Measurements from ENCODE around the gene TRAPPC3L.

Gene TRAPPC3L

GRCh38 chr6:116545651-116546050 lies at the start of gene TRAPPC3L:
Gene TRAPPC3L, minus strand, starts transcription at chr6:116545684. Its CDS starts 170 bp downstream, at chr6:116545514.
- peak within 1 kb of the TSS; percentile 85 for H3K27ac ChIP-seq
- no peaks in the 10 kb centered on the region for H3K9me3 ChIP-seq (ENCODE audit: control insufficient read depth, low read length)
- peak within 1 kb of the TSS; percentile 34 for H3K4me3 ChIP-seq (ENCODE audit: low read depth, low read length)
- TF ChIP-seq CTCF (IDR thresholded peaks at IDR 0.05): no peak
- H3K36me3 ChIP-seq (ENCODE audit: control insufficient read depth, insufficient read depth, low read length): no peaks in the 10 kb centered on the region
- H3K27me3 ChIP-seq (ENCODE audit: control insufficient read depth, insufficient read depth, low read length): no peaks in the 10 kb centered on the region
- peaks cover 23% of the 10 kb centered on the region for H3K4me1 ChIP-seq
- peak within 1 kb of the TSS; percentile 79 for H2AFZ ChIP-seq
- H3K79me2 ChIP-seq: no peaks in the 10 kb centered on the region
- H3K4me2 ChIP-seq (ENCODE audit: low read length): peak within 1 kb of the TSS; percentile 37
- H3K9ac ChIP-seq: no peak within 1 kb of the TSS

GRCh38 chr6:116595247-116595646 lies 49.8 kb upstream of the TRAPPC3L start:
- Histone ChIP-seq H3K79me2 (no peaks in the 10 kb centered on the region), H2AFZ (no peak overlapping the region), H3K9ac (no peak overlapping the region), H3K4me2 (ENCODE audit: low read length) (no peak overlapping the region), H3K9me3 (ENCODE audit: control insufficient read depth, low read length) (no peaks in the 10 kb centered on the region), H3K4me3 (ENCODE audit: low read depth, low read length) (no peak overlapping the region), H3K4me1 (no peaks in the 10 kb centered on the region), H3K27ac (no peak overlapping the region), H3K27me3 (ENCODE audit: control insufficient read depth, insufficient read depth, low read length) (no peaks in the 10 kb centered on the region), H3K36me3 (ENCODE audit: control insufficient read depth, insufficient read depth, low read length) (no peaks in the 10 kb centered on the region)
- TF ChIP-seq CTCF (IDR thresholded peaks at IDR 0.05): no peak

- no peak overlapping the region for H3K9ac ChIP-seq
- H3K4me1 ChIP-seq: peaks cover 2% of the 10 kb centered on the region
- H3K9me3 ChIP-seq (ENCODE audit: control insufficient read depth, low read length): no peaks in the 10 kb centered on the region
- no peak overlapping the region for H3K4me2 ChIP-seq (ENCODE audit: low read length)
- H3K36me3 ChIP-seq (ENCODE audit: control insufficient read depth, insufficient read depth, low read length): no peaks in the 10 kb centered on the region
- no peaks in the 10 kb centered on the region for H3K27me3 ChIP-seq (ENCODE audit: control insufficient read depth, insufficient read depth, low read length)
- H2AFZ ChIP-seq: no peak overlapping the region
- peaks cover 3% of the 10 kb centered on the region for H3K79me2 ChIP-seq
- no peak for TF ChIP-seq CTCF (IDR thresholded peaks at IDR 0.05)
- no peak overlapping the region for H3K27ac ChIP-seq
- H3K4me3 ChIP-seq (ENCODE audit: low read depth, low read length): no peak overlapping the region
These were observed 41.3 kb upstream of the TRAPPC3L start for GRCh38 chr6:116586738-116587137.

- peaks cover 2% of the 10 kb centered on the region for H3K4me1 ChIP-seq
- no peak overlapping the region for H3K4me2 ChIP-seq (ENCODE audit: low read length)
- no peak for TF ChIP-seq CTCF (IDR thresholded peaks at IDR 0.05)
- H3K27me3 ChIP-seq (ENCODE audit: control insufficient read depth, insufficient read depth, low read length): no peaks in the 10 kb centered on the region
- H3K9ac ChIP-seq: no peak overlapping the region
- no peak overlapping the region for H3K27ac ChIP-seq
- no peaks in the 10 kb centered on the region for H3K36me3 ChIP-seq (ENCODE audit: control insufficient read depth, insufficient read depth, low read length)
- H3K79me2 ChIP-seq: peaks cover 3% of the 10 kb centered on the region
- H3K9me3 ChIP-seq (ENCODE audit: control insufficient read depth, low read length): no peaks in the 10 kb centered on the region
- H2AFZ ChIP-seq: no peak overlapping the region
- H3K4me3 ChIP-seq (ENCODE audit: low read depth, low read length): no peak overlapping the region
These were observed 40.8 kb upstream of the TRAPPC3L start for GRCh38 chr6:116586276-116586675.

- Histone ChIP-seq H3K4me2 (ENCODE audit: low read length) (no peak overlapping the region), H3K27me3 (ENCODE audit: control insufficient read depth, insufficient read depth, low read length) (no peaks in the 10 kb centered on the region), H3K4me3 (ENCODE audit: low read depth, low read length) (no peak overlapping the region), H3K4me1 (peaks cover 2% of the 10 kb centered on the region), H3K79me2 (peaks cover 17% of the 10 kb centered on the region), H3K36me3 (ENCODE audit: control insufficient read depth, insufficient read depth, low read length) (peaks cover 5% of the 10 kb centered on the region), H3K9me3 (ENCODE audit: control insufficient read depth, low read length) (no peaks in the 10 kb centered on the region), H3K9ac (no peak overlapping the region), H3K27ac (no peak overlapping the region), H2AFZ (no peak overlapping the region)
- TF ChIP-seq CTCF (IDR thresholded peaks at IDR 0.05): no peak
These were observed 34.7 kb upstream of the TRAPPC3L start for GRCh38 chr6:116580198-116580597.

Data from parathyroid adenoma (tissue), 2 donors.